MCF 10A (cell line): ENCODE results near the gene ZNF84. TPM values are rescaled to one million over a fixed set of nuclear protein-coding genes. Genes with fewer than 3 reads are reported as not detected.

Experiments used
- BruUV-seq: library from RNA; stranded (reverse); fragments of 400-500 nt; replicated peaks from 2 replicates; lab custom pipeline; 2021; lab: Mats Ljungman, UMichigan
- CTCF ChIA-PET: fragments of 300-600 bp; sonication (Branson Sonifier 250); formaldehyde crosslinking; extraction: SDS; loops from one replicate; lab custom pipeline; 2021; ENCODE audit warnings: antibody characterized with exemption, inconsistent platforms; lab: Yijun Ruan, JAX
- POLR2A ChIA-PET: fragments of 300-600, 350-650 bp; sonication (Branson Sonifier 250); formaldehyde crosslinking; extraction: SDS; loops from one replicate; lab custom pipeline; 2020; ENCODE audit warnings: antibody characterized with exemption, inconsistent platforms; lab: Yijun Ruan, JAX
- DNase-seq: peaks from one replicate; pipeline ENCODE4 v3.0.0-alpha.2; 2018; ENCODE audit not compliant: unreplicated experiment
- H3K27ac Mint-ChIP-seq: one replicate; pipeline ENCODE4 v1.8.0; 2022; ENCODE audit warnings: mild to moderate bottlenecking, low read depth, mixed read lengths; ENCODE audit not compliant: unreplicated experiment
- H3K27me3 Mint-ChIP-seq: one replicate; pipeline ENCODE4 v1.8.0; 2022; ENCODE audit warnings: mixed read lengths; ENCODE audit not compliant: insufficient read depth, unreplicated experiment
- H3K36me3 Mint-ChIP-seq: one replicate; pipeline ENCODE4 v1.8.0; 2022; ENCODE audit warnings: mild to moderate bottlenecking, moderate library complexity, mixed read lengths; ENCODE audit not compliant: insufficient read depth, unreplicated experiment
- H3K4me1 Mint-ChIP-seq: one replicate; pipeline ENCODE4 v1.8.0; 2022; ENCODE audit warnings: mixed read lengths; ENCODE audit not compliant: insufficient read depth, unreplicated experiment
- H3K4me3 Mint-ChIP-seq: one replicate; pipeline ENCODE4 v1.8.0; 2022; ENCODE audit warnings: mild to moderate bottlenecking, moderate library complexity, mixed read lengths; ENCODE audit not compliant: unreplicated experiment
- H3K9me3 Mint-ChIP-seq: one replicate; pipeline ENCODE4 v1.8.0; 2022; ENCODE audit warnings: mixed read lengths; ENCODE audit not compliant: unreplicated experiment
- CTCF ChIP-seq: fragments of 200-600 bp; IDR thresholded peaks from one replicate; pipeline ENCODE4 v1.8.0; 2022; ENCODE audit warnings: antibody characterized with exemption, mild to moderate bottlenecking; ENCODE audit not compliant: unreplicated experiment
- intact Hi-C: fragments of 100-400 bp; cut with micrococcal nuclease; formaldehyde crosslinking; loops from 2 replicates; pipeline ENCODE4 v1.14.1; 2022
- total RNA-seq: library from RNA; stranded (reverse); gene quantifications from 2 replicates; pipeline ENCODE4 v1.2.3, GENCODE V29; 2022

ZNF84 gene
- total RNA-seq, 1 experiment from 2014 or later, result 24.4 TPM

GRCh38 chr12:133023566-133023965, 13.7 kb upstream of the ZNF84 start:
- Mint-ChIP-seq H3K36me3 (peaks cover 10% of the 10 kb centered on the region), H3K9me3 (peaks cover 21% of the 10 kb centered on the region), H3K4me3 (no peak overlapping the region), H3K27ac (no peak overlapping the region), H3K4me1 (no peaks in the 10 kb centered on the region), H3K27me3 (no peaks in the 10 kb centered on the region)
- intact Hi-C loops, result no loop called here
- DNase-seq, result no peak
- no TSS peak for BruUV-seq
- no peak for TF ChIP-seq CTCF
- ChIA-PET CTCF (interaction anchor here (1.1 kb wide), 1 partner anchor 17 kb away, joined by 3 read pairs; no protein-coding TSS in a partner anchor), POLR2A (no interaction called here)

GRCh38 chr12:133026996-133027395, 10.3 kb upstream of the ZNF84 start:
- peaks cover 5% of the 10 kb centered on the region for H3K9me3 Mint-ChIP-seq
- intact Hi-C loops, result no loop called here
- CTCF ChIA-PET, result no interaction called here
- no peak overlapping the region for H3K27ac Mint-ChIP-seq
- peaks cover 10% of the 10 kb centered on the region for H3K36me3 Mint-ChIP-seq
- POLR2A ChIA-PET, result interaction anchor here (1.1 kb wide), 1 partner anchor 15 kb away, joined by 3 read pairs; no protein-coding TSS in a partner anchor
- no peaks in the 10 kb centered on the region for H3K27me3 Mint-ChIP-seq
- no peaks in the 10 kb centered on the region for H3K4me1 Mint-ChIP-seq
- TF ChIP-seq CTCF, result no peak
- no peak overlapping the region for H3K4me3 Mint-ChIP-seq
- no TSS peak for BruUV-seq
- DNase-seq, result no peak

- ChIA-PET POLR2A (interaction anchor here (0.8 to 3.2 kb wide), 9 partner anchors 8 to 92 kb away, joined by 3 to 18 read pairs (median 6); partner anchors contain the start of genes ZNF10, ZNF26, ZNF605 and ZNF891), CTCF (interaction anchor here (0.6 to 1.8 kb wide), 4 partner anchors 10 to 143 kb away, joined by 3 to 5 read pairs (median 4); partner anchors contain the start of gene ZNF268)
- no peak for TF ChIP-seq CTCF
- Mint-ChIP-seq H3K36me3 (peaks cover 45% of the 10 kb centered on the region), H3K4me1 (no peaks in the 10 kb centered on the region), H3K27ac (peak overlapping the region; percentile 93), H3K4me3 (peak overlapping the region; percentile 87), H3K27me3 (no peaks in the 10 kb centered on the region), H3K9me3 (peaks cover 16% of the 10 kb centered on the region)
- DNase-seq, result no peak
- BruUV-seq, result no TSS peak
- intact Hi-C loops, result loop anchor here (5.0 kb wide), 1 partner anchor 151 kb away; the partner anchor contains the start of gene CHFR
These were observed 905 bp downstream of the ZNF84 start for GRCh38 chr12:133038118-133038709.

- intact Hi-C loops, result no loop called here
- BruUV-seq, result no TSS peak
- peaks cover 27% of the 10 kb centered on the region for H3K9me3 Mint-ChIP-seq
- ChIA-PET CTCF (interaction anchor here (0.6 to 1.2 kb wide), 2 partner anchors 15 to 25 kb away, joined by 3 read pairs; no protein-coding TSS in a partner anchor), POLR2A (interaction anchor here (1.3 to 4.6 kb wide), 2 partner anchors 9 to 11 kb away, joined by 3 to 18 read pairs; partner anchors contain the start of gene ZNF84)
- H3K27me3 Mint-ChIP-seq, result no peaks in the 10 kb centered on the region
- no peak for DNase-seq
- H3K27ac Mint-ChIP-seq, result no peak overlapping the region
- TF ChIP-seq CTCF, result no peak
- no peaks in the 10 kb centered on the region for H3K4me1 Mint-ChIP-seq
- peaks cover 99% of the 10 kb centered on the region for H3K36me3 Mint-ChIP-seq
- H3K4me3 Mint-ChIP-seq, result no peak overlapping the region
These were observed 9.4 kb downstream of the ZNF84 start for GRCh38 chr12:133046698-133047097.
